HTR-8/SVneo (cell line): ENCODE results near the gene RPUSD2.

Source experiments
- DNase-seq: peaks from one replicate; pipeline ENCODE4 v3.0.0; 2011; ENCODE audit warnings: low spot score, mixed read lengths; ENCODE audit not compliant: insufficient read length
- FAIRE-seq: peaks from 2 replicates; lab custom pipeline; 2011; peaks lifted over from hg19 to GRCh38; lab: Jason Lieb, UNC

The RPUSD2 gene

GRCh38 chr15:40569129-40569953 lies at the start of gene RPUSD2:
TSS of gene RPUSD2 (plus strand) at chr15:40569299. CDS start at chr15:40569338, 39 bp downstream.
- peak; percentile 92 for DNase-seq
- peak; percentile 26 for FAIRE-seq

- DNase-seq (no peak), FAIRE-seq (no peak)
These were observed 45.5 kb upstream of the RPUSD2 start for GRCh38 chr15:40523611-40524010.

- DNase-seq (no peak), FAIRE-seq (no peak)
These were observed 43.2 kb upstream of the RPUSD2 start for GRCh38 chr15:40525855-40526254.

- FAIRE-seq (no peak), DNase-seq (no peak)
These were observed 40.3 kb upstream of the RPUSD2 start for GRCh38 chr15:40528801-40529200.

- DNase-seq, result no peak
- no peak for FAIRE-seq
These were observed 35.2 kb upstream of the RPUSD2 start for GRCh38 chr15:40533763-40534364.

GRCh38 chr15:40534371-40534770 lies 34.7 kb upstream of the RPUSD2 start:
- no peak for FAIRE-seq
- no peak for DNase-seq

- DNase-seq (no peak), FAIRE-seq (no peak)
These were observed 32.6 kb upstream of the RPUSD2 start for GRCh38 chr15:40536501-40536900.

GRCh38 chr15:40538976-40539375 lies 30.1 kb upstream of the RPUSD2 start:
- DNase-seq (no peak), FAIRE-seq (no peak)

GRCh38 chr15:40543082-40543481 lies 26.0 kb upstream of the RPUSD2 start:
- no peak for DNase-seq
- FAIRE-seq, result no peak

GRCh38 chr15:40543631-40544294 lies 25.3 kb upstream of the RPUSD2 start:
- FAIRE-seq (no peak), DNase-seq (no peak)

GRCh38 chr15:40545457-40545856 lies 23.6 kb upstream of the RPUSD2 start:
- FAIRE-seq, result no peak
- DNase-seq, result no peak

GRCh38 chr15:40548610-40549009 lies 20.5 kb upstream of the RPUSD2 start:
- no peak for DNase-seq
- FAIRE-seq, result no peak

- FAIRE-seq, result no peak
- DNase-seq, result no peak
These were observed 19.2 kb upstream of the RPUSD2 start for GRCh38 chr15:40549894-40550293.

GRCh38 chr15:40550341-40551037 lies 18.6 kb upstream of the RPUSD2 start:
- DNase-seq, result no peak
- FAIRE-seq, result no peak

- no peak for FAIRE-seq
These were observed 15.0 kb upstream of the RPUSD2 start for GRCh38 chr15:40554161-40554525.

GRCh38 chr15:40555876-40556275 lies 13.2 kb upstream of the RPUSD2 start:
- DNase-seq (no peak), FAIRE-seq (no peak)

More at GRCh38 chr15:40554161-40554525, 15.0 kb upstream of the RPUSD2 start:
- no peak for DNase-seq

- FAIRE-seq, result no peak
- no peak for DNase-seq
These were observed 10.0 kb upstream of the RPUSD2 start for GRCh38 chr15:40558952-40559742.

- no peak for DNase-seq
- FAIRE-seq, result no peak
These were observed 6.4 kb upstream of the RPUSD2 start for GRCh38 chr15:40562691-40563090.

- no peak for FAIRE-seq
- DNase-seq, result no peak
These were observed 5.7 kb upstream of the RPUSD2 start for GRCh38 chr15:40563426-40563825.
